GM23338 (cell line): ENCODE measurements around the gene CDCA7L. TPM values are rescaled to one million over a fixed set of nuclear protein-coding genes. Genes with fewer than 3 reads are reported as not detected.

ENCODE experiments used
- ATAC-seq: fragments of 200-7000 bp; cut with Tn5 transposase; 3 replicates; pipeline ENCODE4 v1.9.1; 2020
- DNase-seq: peaks from one replicate; pipeline ENCODE4 v3.0.0-alpha.2; 2015; ENCODE audit warnings: low spot score
- H2AFZ ChIP-seq: fragments of 200-600 bp; sonication (generic); 2 replicates; pipeline ENCODE4 v1.8.0; 2016; ENCODE audit warnings: antibody characterized with exemption, mild to moderate bottlenecking, moderate library complexity
- H3F3A ChIP-seq: fragments of 200-600 bp; sonication (generic); replicated peaks from 2 replicates; pipeline ENCODE4 v1.8.0; 2017; ENCODE audit warnings: antibody characterized with exemption, mixed run types, low read depth
- H3K27ac ChIP-seq: fragments of 200-600 bp; sonication (generic); 2 replicates; pipeline ENCODE4 v1.6.1; 2016; ENCODE audit warnings: low read depth
- H3K27me3 ChIP-seq: fragments of 200-600 bp; sonication (generic); 2 replicates; pipeline ENCODE4 v1.8.0; 2016; ENCODE audit warnings: mild to moderate bottlenecking, mixed run types, moderate library complexity; ENCODE audit not compliant: insufficient read depth
- H3K36me3 ChIP-seq: fragments of 200-600 bp; sonication (generic); 2 replicates; pipeline ENCODE4 v1.8.0; 2016; ENCODE audit warnings: mild to moderate bottlenecking; ENCODE audit not compliant: insufficient read depth
- H3K4me1 ChIP-seq: fragments of 200-600 bp; sonication (generic); 2 replicates; pipeline ENCODE4 v1.8.0; 2016; ENCODE audit warnings: mild to moderate bottlenecking, moderate library complexity; ENCODE audit not compliant: insufficient read depth
- H3K4me2 ChIP-seq: fragments of 200-600 bp; sonication (generic); 2 replicates; pipeline ENCODE4 v1.7.1; 2017; ENCODE audit warnings: mixed run types
- H3K4me3 ChIP-seq: fragments of 200-600 bp; sonication (generic); 2 replicates; pipeline ENCODE4 v1.6.1; 2016; ENCODE audit warnings: mixed run types
- H3K79me2 ChIP-seq: fragments of 200-600 bp; sonication (generic); replicated peaks from 2 replicates; pipeline ENCODE4 v1.8.0; 2017; ENCODE audit warnings: mild to moderate bottlenecking; ENCODE audit not compliant: insufficient read depth
- H3K9me2 ChIP-seq: fragments of 200-600 bp; sonication (generic); 2 replicates; pipeline ENCODE4 v1.8.0; 2017; ENCODE audit not compliant: insufficient read depth
- H4K20me1 ChIP-seq: fragments of 200-600 bp; sonication (generic); replicated peaks from 2 replicates; pipeline ENCODE4 v1.8.0; 2017; ENCODE audit warnings: mild to moderate bottlenecking; ENCODE audit not compliant: insufficient read depth
- H3K27ac Mint-ChIP-seq: 2 replicates; pipeline ENCODE4 v1.8.0; 2020; ENCODE audit warnings: inconsistent platforms, mild to moderate bottlenecking, moderate library complexity, mixed read lengths
- H3K27me3 Mint-ChIP-seq: 3 replicates; pipeline ENCODE4 v1.8.0; 2022; ENCODE audit warnings: low read depth, mild to moderate bottlenecking, moderate library complexity, mixed read lengths, inconsistent platforms; ENCODE audit not compliant: insufficient read depth, poor library complexity
- H3K36me3 Mint-ChIP-seq: 3 replicates; pipeline ENCODE4 v1.8.0; 2021; ENCODE audit warnings: low read depth, mild to moderate bottlenecking, inconsistent platforms, moderate library complexity, mixed read lengths
- H3K4me1 Mint-ChIP-seq: 3 replicates; pipeline ENCODE4 v1.8.0; 2020; ENCODE audit warnings: mild to moderate bottlenecking, inconsistent platforms, mixed read lengths
- H3K4me3 Mint-ChIP-seq: 3 replicates; pipeline ENCODE4 v1.8.0; 2021; ENCODE audit warnings: moderate library complexity, mild to moderate bottlenecking, inconsistent platforms, mixed read lengths
- H3K9me3 Mint-ChIP-seq: 3 replicates; pipeline ENCODE4 v1.8.0; 2020; ENCODE audit warnings: moderate library complexity, mild to moderate bottlenecking, inconsistent platforms, mixed read lengths
- CREB1 ChIP-seq: fragments of 250-450 bp; sonication (Bioruptor Pico); IDR thresholded peaks from 2 replicates; pipeline ENCODE4 v1.5.0; 2020; ENCODE audit warnings: low read depth, mild to moderate bottlenecking, moderate library complexity
- CTCF ChIP-seq, 2 experiments: fragments of 200-600 bp in 1 of 2; sonication (generic) in 1 of 2; conservative IDR thresholded peaks; 2 replicates each; pipeline versions ENCODE4 v1.5.1 to v1.6.1; 2016 to 2017; ENCODE audit warnings: antibody characterized with exemption in 2 of 2, low read depth in 2 of 2, mild to moderate bottlenecking in 2 of 2, moderate library complexity in 1 of 2
- ETS1 ChIP-seq: IDR thresholded peaks from 2 replicates; pipeline ENCODE4 v1.6.1; 2016; ENCODE audit warnings: antibody characterized with exemption
- EZH2 ChIP-seq: fragments of 200-600 bp; sonication (generic); IDR thresholded peaks from one replicate; pipeline ENCODE4 v1.8.0; 2017; ENCODE audit warnings: antibody characterized with exemption, mild to moderate bottlenecking, low read depth; ENCODE audit not compliant: unreplicated experiment
- EZH2phosphoT487 ChIP-seq: fragments of 200-600 bp; sonication (generic); IDR thresholded peaks from one replicate; pipeline ENCODE4 v1.8.1; 2018; ENCODE audit warnings: antibody characterized with exemption; ENCODE audit not compliant: unreplicated experiment
- JUNB ChIP-seq: IDR thresholded peaks from one replicate; pipeline ENCODE4 v1.6.1; 2016; ENCODE audit warnings: antibody characterized with exemption; ENCODE audit not compliant: unreplicated experiment
- NANOG ChIP-seq: IDR thresholded peaks from 2 replicates; pipeline ENCODE4 v1.6.1; 2016; ENCODE audit warnings: antibody characterized with exemption, borderline replicate concordance
- STAT1 ChIP-seq: IDR thresholded peaks from one replicate; pipeline ENCODE4 v1.6.1; 2016; ENCODE audit warnings: antibody characterized with exemption; ENCODE audit not compliant: unreplicated experiment
- ZNF331 ChIP-seq: fragments of 250-450 bp; sonication (Bioruptor Pico); IDR thresholded peaks from 2 replicates; pipeline ENCODE4 v1.5.0; 2020; ENCODE audit warnings: low read depth, mild to moderate bottlenecking, moderate library complexity
- polyA plus RNA-seq: library from polyadenylated mRNA; unstranded; fragments of >200 nt; fragmentation: Nextera tagmentation; extraction: Ambion mirVana; gene quantifications from 2 replicates; pipeline ENCODE4 v1.2.1, GENCODE V29; 2016
- total RNA-seq: library from RNA; depleted of rRNA; stranded (reverse); fragments of >200 nt; shearing (Covaris generic); gene quantifications from 2 replicates; pipeline ENCODE4 v1.2.3, GENCODE V29; 2014
- TF ChIP-seq, protein P1 (sequence below): fragments of 250-450 bp; sonication (Bioruptor Pico); IDR thresholded peaks from 2 replicates; pipeline ENCODE4 v1.5.0; 2020; ENCODE audit warnings: mild to moderate bottlenecking, moderate library complexity
- TF ChIP-seq, protein P2 (sequence below): IDR thresholded peaks from one replicate; pipeline ENCODE4 v1.6.1; 2018; ENCODE audit warnings: antibody characterized with exemption; ENCODE audit not compliant: unreplicated experiment

CDCA7L gene
- total and polyA plus RNA-seq, 2 experiments from 2014 or later, result 174 to 187 TPM

GRCh38 chr7:21902240-21902639 lies 43.5 kb downstream of the CDCA7L start:
- H3K27ac ChIP-seq, result no peak overlapping the region
- H3F3A ChIP-seq, result no peaks in the 10 kb centered on the region
- Mint-ChIP-seq H3K36me3 (peaks cover 97% of the 10 kb centered on the region), H3K9me3 (peaks cover 4% of the 10 kb centered on the region; the same call in 2 of the 3 replicates), H3K4me1 (peaks cover 8% of the 10 kb centered on the region; the same call in 2 of the 3 replicates), H3K27me3 (no peaks in the 10 kb centered on the region), H3K27ac (no peak overlapping the region), H3K4me3 (no peak overlapping the region)
- H4K20me1 ChIP-seq, result peaks cover 7% of the 10 kb centered on the region; the same call in 1 of the 2 replicates
- TF ChIP-seq, protein P1, sequence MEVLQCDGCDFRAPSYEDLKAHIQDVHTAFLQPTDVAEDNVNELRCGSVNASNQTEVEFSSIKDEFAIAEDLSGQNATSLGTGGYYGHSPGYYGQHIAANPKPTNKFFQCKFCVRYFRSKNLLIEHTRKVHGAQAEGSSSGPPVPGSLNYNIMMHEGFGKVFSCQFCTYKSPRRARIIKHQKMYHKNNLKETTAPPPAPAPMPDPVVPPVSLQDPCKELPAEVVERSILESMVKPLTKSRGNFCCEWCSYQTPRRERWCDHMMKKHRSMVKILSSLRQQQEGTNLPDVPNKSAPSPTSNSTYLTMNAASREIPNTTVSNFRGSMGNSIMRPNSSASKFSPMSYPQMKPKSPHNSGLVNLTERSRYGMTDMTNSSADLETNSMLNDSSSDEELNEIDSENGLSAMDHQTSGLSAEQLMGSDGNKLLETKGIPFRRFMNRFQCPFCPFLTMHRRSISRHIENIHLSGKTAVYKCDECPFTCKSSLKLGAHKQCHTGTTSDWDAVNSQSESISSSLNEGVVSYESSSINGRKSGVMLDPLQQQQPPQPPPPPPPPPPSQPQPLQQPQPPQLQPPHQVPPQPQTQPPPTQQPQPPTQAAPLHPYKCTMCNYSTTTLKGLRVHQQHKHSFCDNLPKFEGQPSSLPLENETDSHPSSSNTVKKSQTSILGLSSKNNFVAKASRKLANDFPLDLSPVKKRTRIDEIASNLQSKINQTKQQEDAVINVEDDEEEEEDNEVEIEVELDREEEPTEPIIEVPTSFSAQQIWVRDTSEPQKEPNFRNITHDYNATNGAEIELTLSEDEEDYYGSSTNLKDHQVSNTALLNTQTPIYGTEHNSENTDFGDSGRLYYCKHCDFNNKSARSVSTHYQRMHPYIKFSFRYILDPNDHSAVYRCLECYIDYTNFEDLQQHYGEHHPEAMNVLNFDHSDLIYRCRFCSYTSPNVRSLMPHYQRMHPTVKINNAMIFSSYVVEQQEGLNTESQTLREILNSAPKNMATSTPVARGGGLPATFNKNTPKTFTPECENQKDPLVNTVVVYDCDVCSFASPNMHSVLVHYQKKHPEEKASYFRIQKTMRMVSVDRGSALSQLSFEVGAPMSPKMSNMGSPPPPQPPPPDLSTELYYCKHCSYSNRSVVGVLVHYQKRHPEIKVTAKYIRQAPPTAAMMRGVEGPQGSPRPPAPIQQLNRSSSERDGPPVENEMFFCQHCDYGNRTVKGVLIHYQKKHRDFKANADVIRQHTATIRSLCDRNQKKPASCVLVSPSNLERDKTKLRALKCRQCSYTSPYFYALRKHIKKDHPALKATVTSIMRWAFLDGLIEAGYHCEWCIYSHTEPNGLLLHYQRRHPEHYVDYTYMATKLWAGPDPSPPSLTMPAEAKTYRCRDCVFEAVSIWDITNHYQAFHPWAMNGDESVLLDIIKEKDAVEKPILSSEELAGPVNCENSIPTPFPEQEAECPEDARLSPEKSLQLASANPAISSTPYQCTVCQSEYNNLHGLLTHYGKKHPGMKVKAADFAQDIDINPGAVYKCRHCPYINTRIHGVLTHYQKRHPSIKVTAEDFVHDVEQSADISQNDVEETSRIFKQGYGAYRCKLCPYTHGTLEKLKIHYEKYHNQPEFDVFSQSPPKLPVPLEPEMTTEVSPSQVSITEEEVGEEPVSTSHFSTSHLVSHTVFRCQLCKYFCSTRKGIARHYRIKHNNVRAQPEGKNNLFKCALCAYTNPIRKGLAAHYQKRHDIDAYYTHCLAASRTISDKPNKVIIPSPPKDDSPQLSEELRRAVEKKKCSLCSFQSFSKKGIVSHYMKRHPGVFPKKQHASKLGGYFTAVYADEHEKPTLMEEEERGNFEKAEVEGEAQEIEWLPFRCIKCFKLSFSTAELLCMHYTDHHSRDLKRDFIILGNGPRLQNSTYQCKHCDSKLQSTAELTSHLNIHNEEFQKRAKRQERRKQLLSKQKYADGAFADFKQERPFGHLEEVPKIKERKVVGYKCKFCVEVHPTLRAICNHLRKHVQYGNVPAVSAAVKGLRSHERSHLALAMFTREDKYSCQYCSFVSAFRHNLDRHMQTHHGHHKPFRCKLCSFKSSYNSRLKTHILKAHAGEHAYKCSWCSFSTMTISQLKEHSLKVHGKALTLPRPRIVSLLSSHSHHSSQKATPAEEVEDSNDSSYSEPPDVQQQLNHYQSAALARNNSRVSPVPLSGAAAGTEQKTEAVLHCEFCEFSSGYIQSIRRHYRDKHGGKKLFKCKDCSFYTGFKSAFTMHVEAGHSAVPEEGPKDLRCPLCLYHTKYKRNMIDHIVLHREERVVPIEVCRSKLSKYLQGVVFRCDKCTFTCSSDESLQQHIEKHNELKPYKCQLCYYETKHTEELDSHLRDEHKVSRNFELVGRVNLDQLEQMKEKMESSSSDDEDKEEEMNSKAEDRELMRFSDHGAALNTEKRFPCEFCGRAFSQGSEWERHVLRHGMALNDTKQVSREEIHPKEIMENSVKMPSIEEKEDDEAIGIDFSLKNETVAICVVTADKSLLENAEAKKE, result no peak
- TF ChIP-seq, protein P2, sequence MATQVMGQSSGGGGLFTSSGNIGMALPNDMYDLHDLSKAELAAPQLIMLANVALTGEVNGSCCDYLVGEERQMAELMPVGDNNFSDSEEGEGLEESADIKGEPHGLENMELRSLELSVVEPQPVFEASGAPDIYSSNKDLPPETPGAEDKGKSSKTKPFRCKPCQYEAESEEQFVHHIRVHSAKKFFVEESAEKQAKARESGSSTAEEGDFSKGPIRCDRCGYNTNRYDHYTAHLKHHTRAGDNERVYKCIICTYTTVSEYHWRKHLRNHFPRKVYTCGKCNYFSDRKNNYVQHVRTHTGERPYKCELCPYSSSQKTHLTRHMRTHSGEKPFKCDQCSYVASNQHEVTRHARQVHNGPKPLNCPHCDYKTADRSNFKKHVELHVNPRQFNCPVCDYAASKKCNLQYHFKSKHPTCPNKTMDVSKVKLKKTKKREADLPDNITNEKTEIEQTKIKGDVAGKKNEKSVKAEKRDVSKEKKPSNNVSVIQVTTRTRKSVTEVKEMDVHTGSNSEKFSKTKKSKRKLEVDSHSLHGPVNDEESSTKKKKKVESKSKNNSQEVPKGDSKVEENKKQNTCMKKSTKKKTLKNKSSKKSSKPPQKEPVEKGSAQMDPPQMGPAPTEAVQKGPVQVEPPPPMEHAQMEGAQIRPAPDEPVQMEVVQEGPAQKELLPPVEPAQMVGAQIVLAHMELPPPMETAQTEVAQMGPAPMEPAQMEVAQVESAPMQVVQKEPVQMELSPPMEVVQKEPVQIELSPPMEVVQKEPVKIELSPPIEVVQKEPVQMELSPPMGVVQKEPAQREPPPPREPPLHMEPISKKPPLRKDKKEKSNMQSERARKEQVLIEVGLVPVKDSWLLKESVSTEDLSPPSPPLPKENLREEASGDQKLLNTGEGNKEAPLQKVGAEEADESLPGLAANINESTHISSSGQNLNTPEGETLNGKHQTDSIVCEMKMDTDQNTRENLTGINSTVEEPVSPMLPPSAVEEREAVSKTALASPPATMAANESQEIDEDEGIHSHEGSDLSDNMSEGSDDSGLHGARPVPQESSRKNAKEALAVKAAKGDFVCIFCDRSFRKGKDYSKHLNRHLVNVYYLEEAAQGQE, result no peak
- TF ChIP-seq NANOG, result no peak
- no peak for TF ChIP-seq EZH2
- no peak for TF ChIP-seq STAT1
- no peak for TF ChIP-seq JUNB
- TF ChIP-seq CREB1, result no peak
- TF ChIP-seq ETS1, result no peak
- TF ChIP-seq CTCF (conservative IDR thresholded peaks at IDR 0.05; ENCODE audit: low read depth in 2 of 2), result no peak
- no peak for TF ChIP-seq EZH2phosphoT487
- TF ChIP-seq ZNF331, result no peak
- no peak overlapping the region for H2AFZ ChIP-seq
- no peak overlapping the region for H3K4me2 ChIP-seq
- no peaks in the 10 kb centered on the region for H3K9me2 ChIP-seq
- no peaks in the 10 kb centered on the region for H3K4me1 ChIP-seq
- H3K27me3 ChIP-seq, result no peaks in the 10 kb centered on the region
- ATAC-seq (no peak), DNase-seq (no peak)
- no peaks in the 10 kb centered on the region for H3K79me2 ChIP-seq
- no peak overlapping the region for H3K4me3 ChIP-seq
- H3K36me3 ChIP-seq, result peaks cover 56% of the 10 kb centered on the region
